Embryonic facial prominence (tissue), 1 donor: ENCODE data around the gene ZNRF3.
"Not testable (repeated sequence)": the region's sequence is repeated elsewhere in the genome, so short reads cannot be mapped to it uniquely, and the experiment has no call there.

Source experiments
- DNase-seq: peaks from one replicate; pipeline ENCODE4 v3.0.0-alpha.2; 2016; ENCODE audit errors: extremely low spot score

Gene ZNRF3

GRCh38 chr22:28907311-28908008 is 24.1 kb downstream of the ZNRF3 start:
- no peak for DNase-seq

- not testable (repeated sequence) for DNase-seq
These were observed 25.4 kb downstream of the ZNRF3 start for GRCh38 chr22:28908810-28909209.

GRCh38 chr22:28909375-28909774 is 26.0 kb downstream of the ZNRF3 start:
- no peak for DNase-seq

GRCh38 chr22:28910569-28911303 is 27.4 kb downstream of the ZNRF3 start:
- no peak for DNase-seq

GRCh38 chr22:28911304-28911690 is 27.9 kb downstream of the ZNRF3 start:
- DNase-seq = no peak

GRCh38 chr22:28911777-28912669 is 28.7 kb downstream of the ZNRF3 start:
- DNase-seq = no peak

GRCh38 chr22:28914201-28914600 is 30.8 kb downstream of the ZNRF3 start:
- no peak for DNase-seq

GRCh38 chr22:28915969-28916368 is 32.6 kb downstream of the ZNRF3 start:
- no peak for DNase-seq

GRCh38 chr22:28917747-28918549 is 34.6 kb downstream of the ZNRF3 start:
- DNase-seq = peak; percentile 74

- DNase-seq = no peak
These were observed 35.3 kb downstream of the ZNRF3 start for GRCh38 chr22:28918550-28919271.

- no peak for DNase-seq
These were observed 37.6 kb downstream of the ZNRF3 start for GRCh38 chr22:28920757-28921584.

- no peak for DNase-seq
These were observed 38.2 kb downstream of the ZNRF3 start for GRCh38 chr22:28921585-28921879.

- no peak for DNase-seq
These were observed 39.3 kb downstream of the ZNRF3 start for GRCh38 chr22:28922540-28923244.

- no peak for DNase-seq
These were observed 40.7 kb downstream of the ZNRF3 start for GRCh38 chr22:28923826-28924732.

GRCh38 chr22:28925916-28926315 is 42.5 kb downstream of the ZNRF3 start:
- no peak for DNase-seq

- no peak for DNase-seq
These were observed 44.3 kb downstream of the ZNRF3 start for GRCh38 chr22:28927630-28928029.

GRCh38 chr22:28929197-28929596 is 45.8 kb downstream of the ZNRF3 start:
- no peak for DNase-seq

- DNase-seq = no peak
These were observed 47.1 kb downstream of the ZNRF3 start for GRCh38 chr22:28930357-28931007.
